Ovary (tissue), 3 donors: ENCODE results near the gene CYB5B.

ENCODE experiments used
- CTCF ChIP-seq, 3 donors: fragments of 450-650 bp in 2 of 3; fragments of 200-600 bp in 1 of 3; IDR thresholded peaks; one replicate each; pipeline versions ENCODE4 v1.5.1 to v1.8.0; 2016 to 2022; ENCODE audit warnings: antibody characterized with exemption in 3 of 3, mild to moderate bottlenecking in 1 of 3
- EP300 ChIP-seq: sonication (generic); formaldehyde crosslinking; IDR thresholded peaks from one replicate; pipeline ENCODE4 v1.6.1; 2017; ENCODE audit warnings: antibody characterized with exemption
- POLR2A ChIP-seq: fragments of 450-650 bp; IDR thresholded peaks from one replicate; pipeline ENCODE4 v1.6.1; 2017; ENCODE audit warnings: antibody characterized with exemption, mild to moderate bottlenecking, moderate library complexity
- donor health status: DM: no; HTN: no; CAD: no.

DNA sequence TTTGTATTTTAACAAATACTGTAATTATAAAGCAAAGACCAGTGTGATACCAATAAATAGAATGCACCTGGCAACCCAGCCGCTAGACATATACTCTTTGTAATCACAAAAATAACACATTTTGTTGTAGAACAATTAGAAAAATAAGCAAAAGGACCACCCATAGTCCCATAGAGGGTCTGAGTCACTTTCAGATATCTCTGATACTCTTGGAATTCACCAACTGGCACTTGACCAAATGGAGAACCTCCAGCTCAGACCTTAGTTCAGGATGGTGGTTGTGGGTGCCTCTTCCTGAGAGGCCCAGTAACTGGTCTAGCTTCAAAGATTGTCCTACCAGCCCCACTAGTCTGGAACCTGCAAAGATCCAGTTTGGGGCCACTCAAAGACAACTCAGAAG lies 37.8 kb upstream of the CYB5B start:
- TF ChIP-seq CTCF (IDR thresholded peaks at IDR 0.05), result no peak
- no peak for TF ChIP-seq POLR2A
- TF ChIP-seq EP300, result no peak
